Hematopoietic multipotent progenitor cell treated with erythropoietin and hydrocortisone succinate and interleukin-3 and kit ligand, for 8 days (in vitro differentiated cells): Measurements from ENCODE around the gene S100A16.
"Not testable (repeated sequence)": the region's sequence is repeated elsewhere in the genome, so short reads cannot be mapped to it uniquely, and the experiment has no call there.

Source experiments
- DNase-seq: peaks from one replicate; pipeline ENCODE4 v3.0.0-alpha.2; 2015

Gene S100A16, protein sequence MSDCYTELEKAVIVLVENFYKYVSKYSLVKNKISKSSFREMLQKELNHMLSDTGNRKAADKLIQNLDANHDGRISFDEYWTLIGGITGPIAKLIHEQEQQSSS

GRCh38 chr1:153612755-153613331, at the start of gene S100A16:
TSS of gene S100A16 (minus strand) at chr1:153613137. CDS start at chr1:153608151, 4,986 bp downstream.
- DNase-seq: peak; percentile 66

- DNase-seq: no peak
These were observed 49.3 kb upstream of the S100A16 start for GRCh38 chr1:153662269-153662668.

GRCh38 chr1:153661111-153661708, 48.3 kb upstream of the S100A16 start:
- DNase-seq: no peak

GRCh38 chr1:153659656-153660055, 46.7 kb upstream of the S100A16 start:
- no peak for DNase-seq

DNA sequence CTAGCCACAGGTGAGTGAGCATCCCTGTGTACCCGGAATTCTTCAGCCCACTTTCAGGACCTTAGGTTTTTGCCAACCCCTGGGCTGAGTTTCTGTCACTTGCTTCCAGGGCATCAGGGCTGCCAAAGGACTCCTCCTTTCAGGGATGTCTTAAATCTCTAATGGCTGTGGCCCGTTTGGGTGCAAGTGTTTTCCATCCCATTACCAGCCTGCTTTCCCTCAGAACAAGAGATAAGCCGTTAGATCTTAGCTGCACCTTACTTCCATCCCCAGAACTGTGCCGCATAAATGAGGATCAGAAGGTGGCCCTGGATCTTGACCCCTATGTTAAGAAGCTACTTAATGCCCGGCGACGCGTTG, 46.2 kb upstream of the S100A16 start:
- DNase-seq: no peak

DNA sequence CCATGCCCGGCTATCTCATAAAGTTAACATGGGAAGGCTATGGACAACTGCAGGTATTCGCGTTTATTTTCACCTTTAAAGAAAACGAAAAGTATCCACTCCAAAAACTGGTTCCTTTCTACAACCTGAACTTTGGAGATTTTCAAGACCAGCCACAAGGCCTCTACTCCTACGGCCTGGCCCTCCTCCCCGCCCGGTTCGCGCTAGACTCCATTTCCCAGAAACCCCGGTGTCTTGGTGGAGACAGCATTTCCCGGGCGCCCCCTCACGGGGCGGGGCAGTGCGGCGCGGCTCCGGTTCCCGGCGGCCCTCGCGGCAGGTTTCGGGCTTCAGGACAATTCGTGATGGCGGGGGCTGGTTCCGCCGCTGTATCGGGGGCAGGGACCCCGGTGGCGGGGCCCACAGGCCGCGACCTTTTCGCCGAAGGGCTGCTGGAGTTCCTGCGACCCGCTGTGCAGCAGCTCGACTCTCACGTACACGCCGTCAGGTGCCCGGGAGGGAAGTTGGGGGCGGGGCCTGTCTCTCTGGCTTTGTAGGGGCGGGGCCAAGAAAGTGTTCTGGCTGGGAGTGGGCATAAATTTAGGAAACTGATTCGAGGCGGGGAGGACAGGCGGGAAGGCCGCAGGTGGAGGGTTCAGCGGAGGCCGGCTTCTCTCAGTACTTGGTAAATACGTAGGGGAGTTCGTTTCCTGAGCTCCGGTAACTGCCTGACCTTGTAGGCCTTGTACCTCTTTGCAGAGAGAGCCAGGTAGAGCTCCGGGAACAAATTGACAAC, 45.6 kb upstream of the S100A16 start, which contains the start of gene SNAPIN:
TSS of gene SNAPIN (plus strand) at position 304 of the 775 bp plus-strand sequence. CDS start at position 345, 41 bp downstream.
- DNase-seq: peak; percentile 92

GRCh38 chr1:153655333-153655732, 42.4 kb upstream of the S100A16 start:
- DNase-seq: no peak

DNA sequence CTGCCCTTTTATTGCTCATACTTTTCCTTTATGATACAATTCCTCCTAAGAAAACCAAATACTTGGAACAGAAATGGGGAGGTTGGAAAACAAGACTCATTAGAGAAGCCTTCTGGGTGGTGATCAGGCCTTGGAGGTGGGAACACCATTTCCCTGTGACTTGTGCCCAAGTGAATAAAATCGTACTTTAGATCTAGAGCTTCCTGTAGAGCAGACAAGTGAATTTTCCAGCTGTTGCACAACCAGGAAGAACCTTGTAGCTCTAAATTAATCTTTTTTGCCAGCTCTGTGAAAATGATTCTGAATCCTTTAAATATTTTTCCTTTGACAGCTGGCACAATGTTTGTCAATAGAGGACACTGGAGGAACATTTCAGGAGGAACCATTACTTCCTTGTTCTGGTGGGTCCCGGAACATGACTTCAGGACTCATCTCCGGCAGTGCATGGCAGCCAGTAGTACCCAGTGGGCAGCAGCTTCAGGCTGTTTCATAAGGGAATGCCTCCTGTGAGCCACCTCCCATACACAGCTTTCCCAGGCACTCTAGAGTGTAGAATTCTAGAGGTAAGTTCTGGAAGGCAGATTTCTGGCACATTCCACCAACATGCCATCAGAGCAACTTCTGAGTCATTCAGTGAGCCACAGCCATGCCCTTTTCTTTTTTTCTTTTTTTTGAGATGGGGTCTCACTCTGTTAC, 40.0 kb upstream of the S100A16 start:
- no peak for DNase-seq

- no peak for DNase-seq
These were observed 38.8 kb upstream of the S100A16 start for GRCh38 chr1:153651771-153652170.

DNA sequence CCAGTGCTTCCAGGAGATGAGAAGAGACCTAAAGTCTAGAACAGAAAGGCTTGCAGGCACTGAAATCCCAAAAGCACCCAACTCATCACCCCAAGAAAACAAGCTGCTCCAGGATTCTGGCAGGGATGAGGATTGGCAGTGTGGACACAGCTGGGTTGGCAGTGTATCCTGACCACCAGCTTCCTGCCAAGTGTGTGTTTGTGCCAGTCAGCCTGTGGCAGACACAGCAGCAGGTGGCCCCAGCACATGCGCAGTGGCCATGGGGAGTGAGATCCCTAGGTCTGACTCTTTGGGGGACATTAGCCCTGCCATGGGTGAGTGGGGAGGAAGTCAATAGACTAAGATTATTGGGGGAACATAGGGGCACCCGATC, 36.9 kb upstream of the S100A16 start:
- DNase-seq: peak; percentile 22

DNA sequence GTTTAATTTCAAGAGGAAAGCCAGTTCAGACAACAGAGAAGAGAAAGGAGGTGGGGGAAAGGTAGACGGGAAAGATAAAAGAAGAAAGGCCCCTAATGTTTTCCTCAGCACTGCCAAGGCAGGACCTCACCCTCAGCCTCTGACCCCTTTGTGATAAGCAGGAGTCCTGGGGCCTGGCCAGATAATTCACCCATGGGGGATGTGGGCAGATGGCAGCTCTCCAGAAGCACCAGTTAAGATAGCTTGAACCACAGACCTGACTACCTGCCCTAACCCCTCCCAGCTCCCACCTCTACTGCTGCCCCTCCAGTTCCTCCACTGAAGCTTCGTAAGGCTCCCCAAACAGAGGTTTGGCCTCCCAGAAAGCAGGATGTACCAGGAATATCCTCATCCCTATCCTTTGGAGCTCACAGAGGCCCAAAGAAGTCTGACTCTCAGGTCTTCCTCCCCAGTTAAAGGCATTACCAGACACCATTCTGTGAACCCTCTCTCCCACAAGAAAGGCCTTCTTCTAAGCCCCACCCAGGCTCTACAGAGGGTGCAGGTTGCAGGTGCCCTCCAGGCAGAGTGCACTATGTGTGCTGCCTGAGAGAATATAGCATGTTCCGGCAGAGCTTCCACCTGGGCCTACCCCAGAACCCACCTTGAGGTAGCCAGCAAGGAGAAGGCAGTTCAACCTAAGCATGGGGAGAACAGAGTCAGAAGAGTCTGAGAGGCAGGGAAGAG, 36.4 kb upstream of the S100A16 start:
- peak; percentile 90 for DNase-seq

- no peak for DNase-seq
These were observed 35.2 kb upstream of the S100A16 start for GRCh38 chr1:153648000-153648643.

DNA sequence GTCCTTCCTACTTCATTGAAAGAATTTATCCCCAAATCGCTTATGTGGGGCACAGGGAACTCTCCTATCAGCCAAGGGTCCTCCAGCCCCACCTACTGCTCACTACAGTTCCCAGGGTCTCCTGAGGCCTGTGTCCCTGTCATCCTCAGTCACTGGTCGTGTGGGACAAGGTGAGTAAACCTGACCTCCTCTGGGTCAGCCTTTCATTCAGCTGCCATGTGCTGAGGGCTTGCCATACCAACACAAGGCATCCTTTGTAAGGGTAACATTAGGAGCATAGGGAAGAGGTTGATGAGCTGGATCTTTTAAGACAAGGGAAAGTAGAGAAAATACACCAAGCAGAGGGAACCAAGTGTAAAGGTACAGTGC, 34.4 kb upstream of the S100A16 start:
- DNase-seq: peak; percentile 26

- no peak for DNase-seq
These were observed 33.9 kb upstream of the S100A16 start for GRCh38 chr1:153646672-153647345.

- DNase-seq: no peak
These were observed 30.9 kb upstream of the S100A16 start for GRCh38 chr1:153643816-153644215.

GRCh38 chr1:153643100-153643499, 30.2 kb upstream of the S100A16 start:
- DNase-seq: no peak

DNA sequence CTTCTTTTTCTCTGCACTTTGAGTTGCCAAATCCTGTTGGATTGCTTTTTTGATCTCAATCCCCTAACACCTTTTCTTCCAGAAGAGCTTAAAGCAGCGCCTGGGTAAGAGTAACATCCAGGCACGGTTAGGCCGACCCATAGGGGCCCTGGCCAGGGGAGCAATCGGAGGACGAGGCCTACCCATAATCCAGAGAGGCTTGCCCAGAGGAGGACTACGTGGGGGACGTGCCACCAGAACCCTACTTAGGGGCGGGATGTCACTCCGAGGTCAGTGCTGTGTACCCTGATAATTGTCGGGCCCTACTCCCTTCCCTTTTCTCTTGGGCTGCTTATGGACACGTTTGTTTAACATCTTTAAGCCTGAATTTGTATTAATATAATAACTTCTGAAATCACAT, 29.2 kb upstream of the S100A16 start:
- no peak for DNase-seq

DNA sequence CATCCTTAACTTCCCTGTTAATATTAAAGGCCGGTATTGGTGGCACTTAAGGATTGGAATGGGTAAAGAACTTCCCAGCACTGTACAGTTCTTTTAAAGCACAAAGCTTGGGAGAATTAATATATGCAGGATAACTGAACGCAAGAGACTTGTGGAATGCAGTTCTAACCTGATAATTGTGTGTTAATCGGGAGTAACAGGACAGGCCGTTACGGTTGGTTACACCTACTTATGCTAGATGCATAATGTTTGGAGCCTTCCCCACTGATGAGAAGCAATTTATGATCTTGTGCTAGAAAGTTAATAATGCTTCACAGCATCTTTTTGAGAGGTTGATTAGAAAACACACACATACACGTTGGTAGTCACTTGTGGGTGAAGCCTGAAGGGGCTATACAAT, 27.9 kb upstream of the S100A16 start:
- no peak for DNase-seq

DNA sequence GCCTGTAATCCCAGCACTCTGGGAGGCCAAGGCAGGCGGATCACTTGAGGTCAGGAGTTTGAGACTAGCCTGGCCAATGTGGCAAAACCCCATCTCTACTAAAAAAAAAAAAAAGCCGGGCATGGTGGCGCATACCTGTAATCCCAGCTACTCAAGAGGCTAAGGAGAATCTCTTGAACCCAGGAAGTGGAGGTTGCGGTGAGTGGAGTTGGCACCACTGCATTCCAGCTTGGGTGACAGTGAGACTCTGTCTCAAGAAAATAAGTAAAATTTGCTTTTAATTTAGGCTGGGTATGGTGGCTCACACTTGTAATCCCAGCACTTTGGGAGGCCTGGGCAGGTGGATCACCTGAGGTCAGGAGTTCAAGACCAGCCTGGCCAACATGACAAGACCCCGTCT, 27.3 kb upstream of the S100A16 start:
- DNase-seq: not testable (repeated sequence)

DNA sequence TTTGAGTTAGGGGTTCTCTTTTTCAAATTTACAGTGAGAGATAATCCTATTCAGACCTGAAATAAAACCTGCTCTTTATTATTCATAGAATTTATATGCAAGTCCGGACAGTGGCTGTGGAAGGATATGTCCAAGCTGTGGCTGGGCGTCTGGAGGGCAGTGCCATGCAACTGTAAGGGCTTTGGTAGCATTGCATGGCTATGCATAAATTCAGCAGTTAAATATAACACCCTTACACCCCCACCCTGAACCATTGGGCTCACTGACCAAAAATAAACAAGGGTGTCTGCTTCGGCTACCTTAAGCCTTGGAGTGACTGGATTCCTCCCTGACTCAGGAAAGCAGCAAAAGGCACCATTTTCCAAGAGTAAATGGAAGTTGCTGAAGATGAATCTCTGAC, 26.3 kb upstream of the S100A16 start:
- no peak for DNase-seq

DNA sequence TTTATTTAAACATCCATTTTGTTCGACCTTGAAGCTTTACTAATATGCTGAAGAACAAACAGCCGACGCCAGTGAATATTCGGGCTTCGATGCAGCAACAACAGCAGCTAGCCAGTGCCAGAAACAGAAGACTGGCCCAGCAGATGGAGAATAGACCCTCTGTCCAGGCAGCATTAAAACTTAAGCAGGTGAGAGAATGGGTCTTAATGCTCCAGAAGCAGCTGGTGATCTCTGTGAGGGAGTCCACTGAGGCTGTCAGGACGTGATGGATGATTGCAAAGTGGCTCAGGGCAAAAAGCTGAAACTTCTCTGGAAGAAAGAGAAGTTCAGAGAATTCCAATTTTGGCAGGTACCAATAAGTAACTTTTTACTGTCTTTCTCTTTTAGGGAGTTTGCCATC, 25.3 kb upstream of the S100A16 start:
- DNase-seq: no peak

- DNase-seq: no peak
These were observed 23.4 kb upstream of the S100A16 start for GRCh38 chr1:153636312-153636711.
